SK-N-SH treated with all-trans-retinoic acid at 6 μM for 48 hours (cell line): ENCODE results near the gene KCNJ16.
A peak's percentile ranks its signal among the peaks of the same experiment; 100 is the strongest.

Source experiments
- ATAC-seq: fragments of 200-7000 bp; cut with Tn5 transposase; 3 replicates; pipeline ENCODE4 v1.9.1; 2020; ENCODE audit warnings: mild to moderate bottlenecking, moderate library complexity
- ARNTL ChIP-seq: fragments of 450-650 bp; formaldehyde crosslinking; IDR thresholded peaks from 2 replicates; pipeline ENCODE4 v1.5.0; 2020; ENCODE audit warnings: low read depth, mild to moderate bottlenecking, moderate library complexity, borderline replicate concordance
- BACH2 ChIP-seq: fragments of 250-450 bp; sonication (Bioruptor Pico); IDR thresholded peaks from 2 replicates; pipeline ENCODE4 v1.9.0; 2021; ENCODE audit warnings: mild to moderate bottlenecking, borderline replicate concordance
- CREB5 ChIP-seq: fragments of 250-450 bp; sonication (Bioruptor Pico); IDR thresholded peaks from 2 replicates; pipeline ENCODE4 v1.5.1; 2020; ENCODE audit warnings: low read depth, mild to moderate bottlenecking, moderate library complexity
- CSDC2 ChIP-seq: fragments of 250-450 bp; sonication (Bioruptor Pico); IDR thresholded peaks from 2 replicates; pipeline ENCODE4 v1.5.0; 2020; ENCODE audit warnings: mild to moderate bottlenecking, moderate library complexity
- ESRRG ChIP-seq: fragments of 250-450 bp; sonication (Bioruptor Pico); IDR thresholded peaks from 2 replicates; pipeline ENCODE4 v1.6.1; 2021; ENCODE audit warnings: mild to moderate bottlenecking
- GLIS3 ChIP-seq: fragments of 250-450 bp; sonication (Bioruptor Pico); IDR thresholded peaks from 2 replicates; pipeline ENCODE4 v1.5.0; 2020; ENCODE audit warnings: mild to moderate bottlenecking, moderate library complexity
- ISL1 ChIP-seq: fragments of 250-450 bp; sonication (Bioruptor Pico); IDR thresholded peaks from 2 replicates; pipeline ENCODE4 v2.1.2; 2022; ENCODE audit warnings: mild to moderate bottlenecking, moderate library complexity
- OSR1 ChIP-seq: fragments of 250-450 bp; sonication (Bioruptor Pico); IDR thresholded peaks from 2 replicates; pipeline ENCODE4 v1.8.0; 2022; ENCODE audit warnings: moderate library complexity, mild to moderate bottlenecking, inconsistent platforms
- PATZ1 ChIP-seq: fragments of 250-450 bp; sonication (Bioruptor Pico); IDR thresholded peaks from 2 replicates; pipeline ENCODE4 v1.8.0; 2020; ENCODE audit warnings: mild to moderate bottlenecking, moderate library complexity, borderline replicate concordance
- POU6F1 ChIP-seq: fragments of 250-450 bp; sonication (Bioruptor Pico); IDR thresholded peaks from 2 replicates; pipeline ENCODE4 v1.8.0; 2021; ENCODE audit warnings: low read depth, mild to moderate bottlenecking, moderate library complexity, borderline replicate concordance
- PPARA ChIP-seq: fragments of 250-450 bp; sonication (Bioruptor Pico); IDR thresholded peaks from 2 replicates; pipeline ENCODE4 v1.5.0; 2020; ENCODE audit warnings: mild to moderate bottlenecking, borderline replicate concordance
- RARB ChIP-seq: fragments of 250-450 bp; sonication (Bioruptor Pico); IDR thresholded peaks from 2 replicates; pipeline ENCODE4 v1.8.0; 2021; ENCODE audit warnings: mild to moderate bottlenecking, moderate library complexity
- SNAI2 ChIP-seq: fragments of 250-450 bp; sonication (Bioruptor Pico); IDR thresholded peaks from 2 replicates; pipeline ENCODE4 v1.5.0; 2020; ENCODE audit warnings: mild to moderate bottlenecking, moderate library complexity
- TCF4 ChIP-seq: fragments of 250-450 bp; sonication (Bioruptor Pico); IDR thresholded peaks from 2 replicates; pipeline ENCODE4 v1.8.0; 2021; ENCODE audit warnings: mild to moderate bottlenecking, moderate library complexity, borderline replicate concordance
- TOX ChIP-seq: fragments of 250-450 bp; sonication (Bioruptor Pico); IDR thresholded peaks from 2 replicates; pipeline ENCODE4 v1.8.0; 2021; ENCODE audit warnings: mild to moderate bottlenecking, moderate library complexity, borderline replicate concordance
- TSHZ2 ChIP-seq: fragments of 250-450 bp; sonication (Bioruptor Pico); IDR thresholded peaks from 2 replicates; pipeline ENCODE4 v1.5.0; 2020; ENCODE audit warnings: mild to moderate bottlenecking, moderate library complexity
- ZC3H10 ChIP-seq: fragments of 250-450 bp; sonication (Bioruptor Pico); IDR thresholded peaks from 2 replicates; pipeline ENCODE4 v1.5.1; 2021; ENCODE audit warnings: mild to moderate bottlenecking, moderate library complexity
- ZFP3 ChIP-seq: fragments of 250-450 bp; sonication (Bioruptor Pico); IDR thresholded peaks from 2 replicates; pipeline ENCODE4 v1.5.0; 2020; ENCODE audit warnings: mild to moderate bottlenecking, moderate library complexity
- ZFP30 ChIP-seq: fragments of 450-650 bp; formaldehyde crosslinking; IDR thresholded peaks from 2 replicates; pipeline ENCODE4 v1.5.0; 2022; ENCODE audit warnings: mild to moderate bottlenecking, moderate library complexity
- ZNF565 ChIP-seq: fragments of 450-650 bp; formaldehyde crosslinking; conservative IDR thresholded peaks from 2 replicates; pipeline ENCODE4 v1.5.0; 2020; ENCODE audit warnings: low read depth, mild to moderate bottlenecking, moderate library complexity
- ZNF8 ChIP-seq: fragments of 450-650 bp; formaldehyde crosslinking; IDR thresholded peaks from 2 replicates; pipeline ENCODE4 v1.5.0; 2020; ENCODE audit warnings: mild to moderate bottlenecking, moderate library complexity

KCNJ16 gene

GRCh38 chr17:70076189-70076588 is 1.2 kb downstream of the KCNJ16 start:
- ATAC-seq: no peak; the same call in 2 of the 3 replicates
- no peak for TF ChIP-seq CREB5 (CRISPR knock-in tag)
- TF ChIP-seq ISL1 (CRISPR knock-in tag): peak; percentile 32; the same call in 1 of the 2 replicates
- TF ChIP-seq TSHZ2: no peak
- TF ChIP-seq GLIS3 (CRISPR knock-in tag): no peak

- ATAC-seq: no peak
- TF ChIP-seq PATZ1 (CRISPR knock-in tag) (no peak), ZC3H10 (no peak), RARB (no peak), TCF4 (no peak), TOX (CRISPR knock-in tag) (no peak), ZNF565 (CRISPR knock-in tag) (no peak), ZNF8 (CRISPR knock-in tag) (no peak), TSHZ2 (no peak), ARNTL (CRISPR knock-in tag) (no peak), CSDC2 (CRISPR knock-in tag) (no peak), OSR1 (CRISPR knock-in tag) (no peak), GLIS3 (CRISPR knock-in tag) (no peak), BACH2 (CRISPR knock-in tag) (no peak), ZFP3 (CRISPR knock-in tag) (no peak), SNAI2 (CRISPR knock-in tag) (no peak)
Observed at GRCh38 chr17:70076831-70077230, 1.8 kb downstream of the KCNJ16 start.

GRCh38 chr17:70078549-70078948 is 3.5 kb downstream of the KCNJ16 start:
- TF ChIP-seq PPARA (CRISPR knock-in tag) (no peak), TSHZ2 (no peak), ESRRG (CRISPR knock-in tag) (no peak), ISL1 (CRISPR knock-in tag) (no peak), ZNF8 (CRISPR knock-in tag) (no peak), TOX (CRISPR knock-in tag) (no peak), ZNF565 (CRISPR knock-in tag) (no peak), OSR1 (CRISPR knock-in tag) (no peak), ZC3H10 (no peak), ZFP30 (CRISPR knock-in tag) (no peak), TCF4 (no peak), SNAI2 (CRISPR knock-in tag) (no peak), POU6F1 (no peak), ARNTL (CRISPR knock-in tag) (no peak)
- no peak for ATAC-seq
